ENCODE data around the gene SERTAD1.

Gene SERTAD1

GRCh38 chr19:40381321-40381720, 44.5 kb downstream of the SERTAD1 start:
- CTCF ChIA-PET: interaction anchor here (1.0 kb wide), 1 partner anchor 76 kb away, joined by 3 read pairs; no protein-coding TSS in a partner anchor
- DNase-seq (ENCODE audit: extremely low spot score): no peak
- TF ChIP-seq CTCF (IDR thresholded peaks at IDR 0.05; ENCODE audit: control extremely low read depth, extremely low read depth, low read depth, missing control alignments): no peak
- POLR2A ChIA-PET: no interaction called here

- TF ChIP-seq CTCF (IDR thresholded peaks at IDR 0.05; ENCODE audit: control extremely low read depth, extremely low read depth, low read depth, missing control alignments): no peak
- ChIA-PET CTCF (interaction anchor here (0.9 to 1.4 kb wide), 5 partner anchors 9 to 76 kb away, joined by 3 to 5 read pairs (median 3); no protein-coding TSS in a partner anchor), POLR2A (interaction anchor here (0.8 kb wide), 1 partner anchor 40 kb away, joined by 3 read pairs; no protein-coding TSS in a partner anchor)
- no peak for DNase-seq (ENCODE audit: extremely low spot score)
Observed at GRCh38 chr19:40380199-40381037, 45.4 kb downstream of the SERTAD1 start.

- ChIA-PET CTCF (interaction anchor here (0.9 to 1.4 kb wide), 4 partner anchors 8 to 75 kb away, joined by 3 to 5 read pairs (median 4); no protein-coding TSS in a partner anchor), POLR2A (interaction anchor here (0.5 to 0.8 kb wide), 2 partner anchors 31 to 41 kb away, joined by 3 read pairs; partner anchors contain the start of genes C19orf47 and PLD3)
- no peak for DNase-seq (ENCODE audit: extremely low spot score)
- TF ChIP-seq CTCF (IDR thresholded peaks at IDR 0.05; ENCODE audit: control extremely low read depth, extremely low read depth, low read depth, missing control alignments): no peak
Observed at GRCh38 chr19:40379446-40380198, 46.2 kb downstream of the SERTAD1 start.

GRCh38 chr19:40378509-40378908, 47.3 kb downstream of the SERTAD1 start:
- ChIA-PET POLR2A (no interaction called here), CTCF (no interaction called here)
- no peak for TF ChIP-seq CTCF (IDR thresholded peaks at IDR 0.05; ENCODE audit: control extremely low read depth, extremely low read depth, low read depth, missing control alignments)
- DNase-seq (ENCODE audit: extremely low spot score): no peak

GRCh38 chr19:40377876-40378385, 47.9 kb downstream of the SERTAD1 start:
- TF ChIP-seq CTCF (IDR thresholded peaks at IDR 0.05; ENCODE audit: control extremely low read depth, extremely low read depth, low read depth, missing control alignments): no peak
- CTCF ChIA-PET: no interaction called here
- no peak for DNase-seq (ENCODE audit: extremely low spot score)
- POLR2A ChIA-PET: no interaction called here

- ChIA-PET CTCF (no interaction called here), POLR2A (no interaction called here)
- no peak for DNase-seq (ENCODE audit: extremely low spot score)
- no peak for TF ChIP-seq CTCF (IDR thresholded peaks at IDR 0.05; ENCODE audit: control extremely low read depth, extremely low read depth, low read depth, missing control alignments)
Observed at GRCh38 chr19:40376286-40376862, 49.4 kb downstream of the SERTAD1 start.
